T-helper 22 cell (primary cell): ENCODE measurements around the gene EDIL3.

Source experiments
- DNase-seq: peaks from one replicate; pipeline ENCODE4 v3.0.0-alpha.2; 2020; ENCODE audit warnings: low read depth

Gene EDIL3

DNA sequence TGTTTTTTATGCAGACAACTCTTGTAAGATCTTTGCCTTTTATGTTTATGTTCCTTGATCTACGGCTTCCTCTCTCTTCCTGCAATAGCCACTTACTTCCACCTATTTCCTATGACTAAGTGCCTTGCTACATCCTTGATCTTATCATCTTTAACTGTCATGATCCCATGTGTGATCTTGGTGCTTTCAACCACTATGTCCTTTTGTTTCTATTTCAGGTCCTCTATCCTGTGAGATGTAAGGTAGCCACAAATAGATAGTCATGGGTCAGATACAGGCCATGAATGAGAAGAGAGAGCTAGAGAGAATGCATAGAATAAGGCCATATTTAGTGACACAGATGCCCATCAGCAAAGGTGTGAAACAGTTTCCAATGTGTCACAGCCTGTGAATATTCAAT is 420.4 kb downstream of the EDIL3 start:
- DNase-seq, result no peak

- DNase-seq, result no peak
Observed at GRCh38 chr5:83957188-83957587, 427.5 kb downstream of the EDIL3 start.

- DNase-seq, result no peak
Observed at GRCh38 chr5:83956386-83956785, 428.3 kb downstream of the EDIL3 start.

- no peak for DNase-seq
Observed at GRCh38 chr5:83955916-83956315, 428.8 kb downstream of the EDIL3 start.

DNA sequence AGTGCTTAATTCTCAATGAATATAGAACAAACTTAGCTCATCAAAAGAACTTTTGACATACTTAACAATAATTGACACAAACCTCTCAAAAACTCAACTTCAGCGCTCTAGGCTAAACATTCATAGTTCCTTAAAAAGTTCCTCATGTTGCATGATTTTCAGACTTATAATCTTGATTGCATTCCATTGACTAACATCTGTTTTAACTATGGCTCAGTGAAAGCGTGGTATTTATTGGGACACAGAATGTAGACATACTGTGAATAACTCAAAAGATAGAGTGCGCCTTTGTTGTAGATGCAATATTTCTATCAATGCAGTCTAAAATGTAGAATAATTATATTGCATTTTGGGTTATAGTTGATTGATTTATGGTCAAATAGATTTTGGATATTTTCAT is 436.9 kb downstream of the EDIL3 start:
- DNase-seq, result no peak

- DNase-seq, result no peak
Observed at GRCh38 chr5:83946516-83946915, 438.2 kb downstream of the EDIL3 start.

DNA sequence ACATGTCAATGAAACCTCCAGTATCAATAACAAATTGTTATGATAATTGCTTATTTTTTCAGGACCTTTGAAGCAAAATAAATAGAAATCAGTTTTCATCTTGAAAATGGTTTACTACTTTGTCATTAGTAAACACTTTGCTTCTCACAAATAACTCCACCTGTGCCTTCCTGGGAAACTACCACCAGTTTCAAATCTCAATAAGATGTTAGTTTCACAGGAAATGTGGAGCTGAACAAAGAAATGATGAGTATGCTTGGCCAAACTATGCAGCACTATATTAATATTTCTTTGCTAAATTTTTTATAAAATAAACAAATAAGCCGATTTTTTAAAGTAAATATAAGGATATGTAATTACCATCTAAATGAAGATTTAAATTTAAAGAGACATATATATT is 442.5 kb downstream of the EDIL3 start:
- no peak for DNase-seq

- DNase-seq, result no peak
Observed at GRCh38 chr5:83937837-83938236, 446.8 kb downstream of the EDIL3 start.

GRCh38 chr5:83931969-83932368 is 452.7 kb downstream of the EDIL3 start:
- DNase-seq, result no peak

- no peak for DNase-seq
Observed at GRCh38 chr5:83927140-83927733, 457.4 kb downstream of the EDIL3 start.

DNA sequence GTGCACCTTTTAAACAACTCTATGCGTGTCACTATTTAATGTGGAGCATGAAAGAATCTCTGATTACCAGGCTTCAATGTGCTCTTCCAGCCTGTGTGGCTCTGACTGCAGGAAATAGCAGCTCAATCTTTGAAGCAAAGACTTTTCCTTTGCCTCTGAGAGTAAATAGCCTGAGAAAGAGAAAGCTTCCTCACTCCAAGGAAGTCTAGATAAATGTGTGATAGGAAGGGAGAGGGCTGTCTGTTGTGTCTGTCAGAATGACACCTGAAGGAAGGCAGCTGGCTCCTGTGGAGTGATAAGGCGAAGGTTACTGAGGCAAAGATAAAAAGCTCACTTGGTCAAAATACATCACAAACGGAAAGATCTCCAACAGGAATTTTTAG is 458.7 kb downstream of the EDIL3 start:
- DNase-seq, result no peak

- DNase-seq, result no peak
Observed at GRCh38 chr5:83925321-83925954, 459.2 kb downstream of the EDIL3 start.

DNA sequence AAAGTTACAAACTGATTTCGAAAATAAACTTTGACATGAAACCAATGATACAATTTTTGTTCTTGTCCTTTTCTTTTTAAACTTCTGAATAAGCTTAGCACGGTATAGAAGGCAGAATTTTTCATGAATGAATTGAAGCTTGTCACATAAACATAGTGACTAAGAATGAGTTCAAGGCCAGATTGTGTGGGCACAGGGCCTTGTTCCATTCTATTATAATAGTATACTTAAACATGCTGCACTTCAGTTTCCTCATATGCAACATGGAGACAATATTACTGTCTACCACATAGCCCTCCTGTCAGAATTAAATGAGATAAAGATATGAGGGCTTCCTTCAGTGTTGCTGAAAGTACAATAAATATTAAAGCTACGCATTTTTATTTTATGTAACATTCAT is 459.8 kb downstream of the EDIL3 start:
- no peak for DNase-seq

- no peak for DNase-seq
Observed at GRCh38 chr5:83924171-83924570, 460.5 kb downstream of the EDIL3 start.

- DNase-seq, result no peak
Observed at GRCh38 chr5:83922699-83923098, 462.0 kb downstream of the EDIL3 start.

DNA sequence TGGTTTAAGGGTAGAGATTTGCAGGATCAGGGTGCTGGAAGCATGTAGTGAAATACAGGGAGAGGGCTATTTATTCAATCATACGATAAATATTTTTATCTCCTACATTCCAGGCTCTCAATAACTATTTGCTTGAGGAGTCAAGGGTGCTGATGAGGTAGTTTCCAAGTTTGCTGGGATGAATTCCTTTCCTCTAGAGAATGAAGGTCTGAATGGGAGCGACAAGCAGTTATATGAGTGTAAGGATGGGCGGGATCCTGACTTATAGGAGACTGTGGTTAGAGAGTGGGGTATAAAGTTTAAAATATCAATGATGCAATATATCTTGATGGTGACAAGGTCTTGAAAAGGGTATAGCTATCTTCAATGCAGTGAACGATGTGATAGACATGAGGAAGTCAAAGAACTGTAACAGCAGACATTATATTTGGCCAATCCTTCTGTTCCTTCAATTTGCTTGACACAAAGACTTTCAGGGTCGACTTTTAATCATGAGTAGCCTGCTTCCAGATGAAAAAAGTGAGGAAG is 462.9 kb downstream of the EDIL3 start:
- DNase-seq, result no peak

GRCh38 chr5:83919071-83920041 is 465.3 kb downstream of the EDIL3 start:
- no peak for DNase-seq

DNA sequence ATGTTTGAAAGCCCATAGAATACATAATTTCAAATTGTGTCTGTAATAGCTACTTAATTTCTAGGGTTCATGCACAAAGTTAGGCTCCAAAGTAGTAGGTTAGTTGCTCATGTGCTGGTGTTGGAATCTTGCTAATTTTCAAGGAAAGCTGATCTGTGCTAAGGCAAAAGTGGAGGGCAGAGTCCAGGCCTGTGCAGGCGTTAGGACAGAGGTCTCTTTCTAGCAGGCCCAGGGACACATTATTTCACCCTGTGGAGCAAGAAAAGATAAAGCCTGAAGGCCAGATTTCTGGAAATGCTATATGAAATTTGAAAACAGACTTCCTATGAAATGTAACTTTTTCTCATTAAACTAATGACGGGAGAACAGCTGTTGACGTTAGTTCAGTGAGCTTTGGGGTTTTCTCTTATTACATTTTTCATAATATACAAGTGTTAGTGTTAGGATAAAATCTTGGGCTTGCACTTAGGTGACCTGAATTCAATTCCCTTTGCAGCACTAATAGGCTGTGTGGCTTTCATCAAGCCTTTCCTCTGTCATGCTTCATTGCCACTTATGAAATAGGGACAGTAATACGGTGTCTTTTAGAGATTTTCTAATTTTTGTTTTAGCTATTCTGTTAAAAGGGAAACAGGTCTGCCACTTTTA is 467.3 kb downstream of the EDIL3 start:
- no peak for DNase-seq

DNA sequence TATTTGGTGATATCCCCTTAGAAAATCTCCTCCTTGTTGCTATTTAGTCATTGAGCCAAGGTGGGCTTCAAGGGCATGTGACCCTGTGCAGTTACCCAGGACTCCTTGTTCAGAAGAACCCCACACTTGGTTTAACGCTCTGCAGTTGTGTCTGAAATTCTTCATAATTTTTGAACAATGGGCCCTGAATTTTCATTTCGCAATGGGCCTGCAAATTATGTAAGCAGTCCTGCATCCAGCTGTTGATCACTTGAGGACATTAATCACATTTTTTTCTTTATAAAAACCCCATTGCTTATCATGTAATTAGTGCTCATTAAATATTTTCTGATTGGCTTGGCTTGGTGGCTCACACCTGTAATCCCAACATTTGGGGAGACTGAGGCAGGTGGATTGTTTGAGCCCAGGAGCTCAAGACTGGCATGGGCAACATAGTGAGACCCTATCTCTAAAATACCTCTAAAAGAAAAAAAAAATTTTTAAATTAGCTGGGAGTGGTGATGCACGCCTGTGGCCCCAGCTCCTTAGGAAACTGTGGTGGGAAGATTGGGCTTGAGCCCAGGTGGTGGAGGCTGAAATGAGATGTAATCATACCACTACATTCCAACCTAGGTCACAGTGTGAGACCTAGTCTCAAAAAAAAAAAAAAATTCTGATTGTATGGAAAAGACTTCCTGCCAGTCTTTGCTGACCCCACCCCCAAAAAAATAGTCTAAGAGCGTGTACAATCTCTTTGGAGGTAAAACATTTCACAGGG is 469.8 kb downstream of the EDIL3 start:
- DNase-seq, result no peak

GRCh38 chr5:83914199-83914598 is 470.5 kb downstream of the EDIL3 start:
- no peak for DNase-seq

- no peak for DNase-seq
Observed at GRCh38 chr5:83913593-83913992, 471.1 kb downstream of the EDIL3 start.
